ENCODE measurements around the gene BABAM1.

- no peak for TF ChIP-seq CTCF (IDR thresholded peaks at IDR 0.05)
- TF ChIP-seq ZFX (IDR thresholded peaks at IDR 0.05; ENCODE audit: borderline replicate concordance): no peak
Measured at GRCh38 chr19:17240062-17240752, 27.0 kb upstream of the BABAM1 start.
